Smooth muscle cell of trachea (primary cell): ENCODE results near the gene TNFSF18. TPM values are rescaled to one million over a fixed set of nuclear protein-coding genes. Genes with fewer than 3 reads are reported as not detected.

Experiments used
- total RNA-seq: library from RNA; depleted of rRNA; stranded (reverse); fragments of >200 nt; gene quantifications from 2 replicates; pipeline ENCODE4 v1.2.1, GENCODE V29; 2014

The TNFSF18 gene, protein sequence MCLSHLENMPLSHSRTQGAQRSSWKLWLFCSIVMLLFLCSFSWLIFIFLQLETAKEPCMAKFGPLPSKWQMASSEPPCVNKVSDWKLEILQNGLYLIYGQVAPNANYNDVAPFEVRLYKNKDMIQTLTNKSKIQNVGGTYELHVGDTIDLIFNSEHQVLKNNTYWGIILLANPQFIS
- total RNA-seq, result under 0.01 and 0.15 TPM in 2 replicates

GRCh38 chr1:173050865-173051264 is at the start of gene TNFSF18:
TSS of gene TNFSF18 (minus strand) at chr1:173050941. CDS start at chr1:173050896, 45 bp downstream.

Other genes starting within 250 kb of the TNFSF18 start
- 0.87 and 1.2 TPM in 2 replicates for gene TNFSF4, start 156.4 kb upstream of the TNFSF18 start, total RNA-seq